Measurements from ENCODE around the gene TRPM2. TPM values are rescaled to one million over a fixed set of nuclear protein-coding genes. Genes with fewer than 3 reads are reported as not detected.

TRPM2 gene
- total and polyA plus RNA-seq, 2 of the 8 experiments (the other 6 are each of a cell fraction or from before 2014, with no cell fraction given) = 0.27 to 0.28 TPM

DNA sequence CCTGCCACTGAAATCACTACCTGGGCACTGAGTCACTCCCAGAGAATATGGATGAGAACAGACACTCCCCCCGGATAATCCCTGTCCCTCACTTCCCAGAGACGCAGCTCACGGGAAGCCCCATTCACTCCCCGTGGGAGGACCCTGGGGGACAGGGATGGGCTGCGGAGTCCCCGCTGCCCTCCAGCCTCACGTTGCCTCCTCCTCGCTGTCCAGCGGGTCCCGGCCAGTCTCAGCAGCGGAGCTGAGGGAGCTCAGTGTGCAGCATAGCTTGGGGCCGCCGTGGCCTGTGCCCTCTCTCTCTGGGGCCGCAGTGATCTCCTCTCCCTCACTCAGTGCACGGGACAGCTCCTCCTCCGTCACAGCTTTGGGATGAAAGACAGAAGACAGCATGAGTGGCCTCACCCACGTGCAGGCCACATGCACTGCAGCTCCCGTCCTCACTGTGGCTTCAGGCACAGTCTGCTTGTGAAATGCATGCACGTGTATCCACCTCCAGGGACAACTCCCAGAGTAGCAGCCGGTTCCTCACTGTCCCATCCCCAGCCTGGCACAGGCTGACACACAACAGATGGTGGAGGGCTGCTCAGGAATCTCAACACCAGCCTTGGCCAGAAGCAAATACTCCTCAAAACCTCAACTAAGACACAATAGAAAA, 21.6 kb upstream of the TRPM2 start:
- Histone ChIP-seq H2BK15ac (ENCODE audit: low read length) (no peak overlapping the region), H4K91ac (replicated peaks; ENCODE audit: insufficient read length, low read length) (no peak overlapping the region), H3K9me3 (ENCODE audit: insufficient read depth in 2 of 2, low read depth in 1 of 2, low read length in 1 of 2) (no peaks in the 10 kb centered on the region), H3K4me1 (replicated peaks in 1 of 4; ENCODE audit: control insufficient read depth in 3 of 4, insufficient read depth in 4 of 4, low read length in 3 of 4) (no peaks in the 10 kb centered on the region), H2BK20ac (ENCODE audit: low read length) (no peak overlapping the region), H4K8ac (ENCODE audit: extremely low read depth, insufficient read depth, low read length) (peak overlapping the region; percentile 11; the same call in 1 of the 2 replicates), H2BK5ac (ENCODE audit: low read depth, low read length) (no peak overlapping the region), H3K4me3 (ENCODE audit: extremely low read depth in 1 of 4, insufficient read depth in 2 of 4, low read depth in 3 of 4, low read length in 4 of 4) (no peak overlapping the region), H3K27ac (ENCODE audit: low read depth, low read length) (no peak overlapping the region), H2AFZ (ENCODE audit: low read length) (no peak overlapping the region), H3K4ac (replicated peaks; ENCODE audit: insufficient read length, low read depth, low read length) (no peak overlapping the region), H3K27me3 (replicated peaks in 1 of 4; ENCODE audit: control insufficient read depth in 3 of 4, extremely low read depth in 1 of 4, insufficient read depth in 3 of 4, low read length in 3 of 4) (no peaks in the 10 kb centered on the region), H2BK12ac (ENCODE audit: low read depth, low read length) (no peak overlapping the region), H3K4me2 (ENCODE audit: insufficient read depth in 1 of 2, low read depth in 2 of 2, low read length in 2 of 2) (no peak overlapping the region), H3K23me2 (ENCODE audit: low read depth, low read length) (no peaks in the 10 kb centered on the region), H3K23ac (ENCODE audit: insufficient read length) (no peak overlapping the region), H3K9ac (replicated peaks in 1 of 4; ENCODE audit: extremely low read depth in 1 of 4, low read depth in 3 of 4, low read length in 3 of 4) (no peak overlapping the region), H4K5ac (ENCODE audit: insufficient read length, low read depth, low read length) (no peak overlapping the region), H2AK5ac (ENCODE audit: low read depth, low read length) (no peak overlapping the region), H3K36me3 (ENCODE audit: control insufficient read depth in 2 of 4, insufficient read depth in 4 of 4, low read length in 3 of 4) (peaks cover 0 to 4% (median 0%) of the 10 kb centered on the region in 4 experiments; a peak in 1 of 8 replicates), H3K79me2 (ENCODE audit: control insufficient read depth in 1 of 2, insufficient read depth in 2 of 2, low read length in 2 of 2) (no peaks in the 10 kb centered on the region), H4K20me1 (replicated peaks in 1 of 2; ENCODE audit: control insufficient read depth in 1 of 2, insufficient read depth in 2 of 2, low read length in 2 of 2) (peaks cover 0 to 6% of the 10 kb centered on the region in 2 experiments), H3K14ac (ENCODE audit: insufficient read length) (no peak overlapping the region), H3K56ac (replicated peaks; ENCODE audit: insufficient read length, low read depth, low read length) (no peak overlapping the region), H3K79me1 (ENCODE audit: low read depth, low read length) (no peaks in the 10 kb centered on the region), H3K18ac (ENCODE audit: extremely low read depth, low read length) (no peak overlapping the region), H2BK120ac (replicated peaks; ENCODE audit: low read depth, low read length) (no peak overlapping the region)
- DNase-seq (ENCODE audit: low read depth in 1 of 2, low spot score in 2 of 2) = no peak
- TF ChIP-seq EGR1 (IDR thresholded peaks at IDR 0.05; ENCODE audit: borderline replicate concordance, low read depth, low read length) = no peak
- no peak for TF ChIP-seq CBX5 (IDR thresholded peaks at IDR 0.05; ENCODE audit: low read depth, low read length)
- no peak for TF ChIP-seq JUND (IDR thresholded peaks at IDR 0.05; ENCODE audit: low read length)
- CTCF ChIA-PET (ENCODE audit: partially characterized antibody) = interaction anchor here (0.7 to 1.6 kb wide), 9 partner anchors 11 to 142 kb away, joined by 3 to 5 read pairs (median 3); no protein-coding TSS in a partner anchor
- WGBS, 2 experiments (ENCODE audit: extremely low coverage in 1 of 2, insufficient coverage in 1 of 2, insufficient read length in 1 of 2, insufficient replicate concordance in 2 of 2, low coverage in 1 of 2, low lambda C conversion rate in 2 of 2, missing lambda C conversion rate in 1 of 2) = 86% methylated on average over 18 of the region's 20 CpGs; no CpG with 5 or more reads in 1 of the 2 experiments
- POLR2A ChIA-PET (ENCODE audit: partially characterized antibody) = interaction anchor here (1.0 to 3.7 kb wide), 3 partner anchors 12 to 19 kb away, joined by 3 to 11 read pairs (median 8); no protein-coding TSS in a partner anchor
- no peak for FAIRE-seq

Measured in H1 (cell line).